HG03060 (cell line): ENCODE data around the gene ATG2A.

Experiments
- ATAC-seq: cut with Tn5 transposase; IDR thresholded peaks from one replicate; pipeline ENCODE4 v1.9.1; 2021; ENCODE audit warnings: low read depth, moderate number of reproducible peaks; ENCODE audit not compliant: unreplicated experiment

Gene ATG2A

GRCh38 chr11:64874308-64875240, 42.4 kb downstream of the ATG2A start:
- no peak for ATAC-seq

GRCh38 chr11:64872790-64873488, 44.1 kb downstream of the ATG2A start:
- no peak for ATAC-seq

- no peak for ATAC-seq
Observed at GRCh38 chr11:64871492-64871891, 45.5 kb downstream of the ATG2A start.

GRCh38 chr11:64870893-64871466, 46.0 kb downstream of the ATG2A start:
- ATAC-seq: no peak

GRCh38 chr11:64870176-64870892, 46.7 kb downstream of the ATG2A start:
- no peak for ATAC-seq

GRCh38 chr11:64869571-64870175, 47.3 kb downstream of the ATG2A start:
- ATAC-seq: no peak

GRCh38 chr11:64868904-64869570, 48.0 kb downstream of the ATG2A start:
- no peak for ATAC-seq

- ATAC-seq: no peak
Observed at GRCh38 chr11:64867748-64868462, 49.1 kb downstream of the ATG2A start.

GRCh38 chr11:64866173-64866491, 50.9 kb downstream of the ATG2A start:
- no peak for ATAC-seq

GRCh38 chr11:64865286-64866172, 51.5 kb downstream of the ATG2A start:
- ATAC-seq: no peak

GRCh38 chr11:64864473-64865285, 52.3 kb downstream of the ATG2A start:
- no peak for ATAC-seq

GRCh38 chr11:64864135-64864472, 52.9 kb downstream of the ATG2A start:
- no peak for ATAC-seq

GRCh38 chr11:64863391-64864060, 53.5 kb downstream of the ATG2A start:
- ATAC-seq: no peak

- no peak for ATAC-seq
Observed at GRCh38 chr11:64862987-64863390, 54.0 kb downstream of the ATG2A start.

GRCh38 chr11:64861227-64861975, 55.6 kb downstream of the ATG2A start:
- no peak for ATAC-seq
